Prostate gland (tissue), 2 donors: ENCODE measurements around the gene ORAI3.

Experiments
- CTCF ChIP-seq, 4 experiments: fragments of 200-600 bp in 2 of 4; fragments of 450-650 bp in 2 of 4; sonication (generic) in 2 of 4; IDR thresholded peaks; 1 replicate in 3 of 4; 2 replicates in 1 of 4; pipeline ENCODE4 v1.5.1; 2016 to 2019; ENCODE audit warnings: antibody characterized with exemption in 4 of 4, mild to moderate bottlenecking in 2 of 4, moderate library complexity in 2 of 4
- POLR2AphosphoS5 ChIP-seq: sonication (generic); formaldehyde crosslinking; IDR thresholded peaks from one replicate; pipeline ENCODE4 v1.6.1; 2017; ENCODE audit warnings: antibody characterized with exemption

GRCh38 chr16:30944352-30944751, 4.5 kb upstream of the ORAI3 start:
- TF ChIP-seq POLR2AphosphoS5: no peak
- TF ChIP-seq CTCF (IDR thresholded peaks at IDR 0.05): no peak
